GM11168 (cell line): Measurements from ENCODE around the gene LTBP3.

Source experiments
- in situ Hi-C: fragments of 300-500 bp; cut with MboI; formaldehyde crosslinking; loops from one replicate; pipeline ENCODE4 v1.12.0; 2022; ENCODE audit warnings: low sequenced_read_pairs; ENCODE audit not compliant: unreplicated experiment

Gene LTBP3

DNA sequence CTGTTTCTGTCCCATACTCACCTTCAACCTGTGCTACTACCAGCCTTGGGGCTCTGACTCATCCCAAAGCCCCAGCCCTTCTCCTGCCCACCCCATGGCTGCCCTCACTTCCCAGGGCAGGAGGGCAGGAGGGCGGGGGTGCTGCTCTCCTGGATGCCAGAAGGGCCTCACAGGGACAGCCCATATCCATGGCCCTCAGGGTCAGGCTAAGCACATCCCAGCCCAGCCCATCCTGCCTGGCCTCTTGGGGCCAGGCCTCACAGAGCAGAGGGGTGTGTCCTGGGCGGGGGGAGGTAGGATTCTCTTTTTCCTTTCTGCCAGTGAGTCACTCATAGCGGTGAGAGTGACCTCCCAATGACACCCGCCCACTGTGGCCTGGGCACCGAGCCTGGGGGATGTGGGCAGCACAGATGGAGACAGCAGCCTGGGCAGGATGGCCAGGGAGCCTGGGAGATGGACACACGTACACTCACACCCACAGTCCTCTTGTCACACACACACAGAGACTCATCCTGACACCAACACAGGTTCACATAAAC, 2.4 kb downstream of the LTBP3 start:
- in situ Hi-C loops: no loop called here

DNA sequence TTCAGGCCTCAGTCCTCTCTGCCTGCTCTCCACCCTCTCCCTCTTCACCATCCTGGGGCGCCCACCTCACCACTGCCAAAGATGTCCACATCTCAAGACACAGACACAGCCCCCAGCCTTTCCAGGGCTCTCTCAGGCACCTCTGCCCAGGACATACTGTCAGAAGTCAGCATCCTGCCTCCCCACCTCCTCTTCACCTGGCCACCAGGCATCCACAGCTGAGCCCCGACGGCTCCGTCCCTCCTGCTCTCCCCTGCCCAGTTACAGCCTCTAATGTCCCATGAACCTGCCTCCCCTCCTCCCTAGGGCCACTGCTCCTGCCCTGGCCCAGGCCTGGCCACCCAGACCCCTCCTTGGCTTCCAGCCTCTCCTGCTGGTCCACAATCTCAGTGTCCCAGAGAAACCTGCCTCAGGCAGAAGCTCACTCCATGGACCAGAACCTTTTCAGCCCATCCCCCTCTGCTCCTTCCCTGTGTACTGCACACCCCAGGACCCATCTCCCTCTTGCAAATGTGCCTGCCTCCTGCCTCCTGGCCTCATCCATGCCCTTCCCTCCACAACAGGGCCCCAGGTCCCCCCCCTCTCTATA, 3.2 kb downstream of the LTBP3 start:
- in situ Hi-C loops: no loop called here

DNA sequence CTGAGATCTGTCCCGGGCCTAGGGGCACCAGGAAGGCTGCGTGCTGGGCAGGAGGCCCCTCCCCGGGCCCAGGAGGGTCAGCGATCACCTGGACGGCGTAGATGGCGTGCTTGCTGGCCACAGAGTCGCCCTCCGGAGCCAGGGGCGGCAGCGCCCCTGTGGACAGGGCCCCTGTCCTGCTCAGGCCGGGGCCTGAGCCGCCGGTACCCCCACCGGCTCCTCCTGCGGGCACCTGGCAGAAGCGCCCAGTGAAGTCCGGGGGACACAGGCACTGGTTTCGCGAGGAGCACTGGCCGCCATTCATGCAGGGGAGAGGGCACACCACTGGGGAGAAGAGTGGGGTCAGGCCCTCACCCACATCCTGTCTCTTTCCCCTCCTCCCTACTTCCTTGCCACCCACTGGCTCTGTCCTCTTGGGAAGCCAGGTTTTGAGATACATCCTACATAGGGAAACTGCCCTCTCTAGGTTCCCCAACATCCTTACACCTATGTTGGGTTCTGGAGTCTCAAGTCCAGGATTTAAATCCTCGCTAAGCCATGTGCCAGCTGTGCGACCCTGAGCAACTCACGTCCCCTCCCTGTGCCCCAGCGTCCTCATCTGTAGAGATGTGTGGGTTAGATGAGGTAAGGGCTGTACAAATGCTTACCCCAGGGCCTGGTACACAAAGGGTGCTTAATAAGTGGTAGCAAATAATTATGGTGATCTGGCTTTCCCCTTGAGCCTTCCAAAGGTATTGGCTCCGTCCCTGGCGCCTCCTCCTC, 3.9 kb downstream of the LTBP3 start:
- in situ Hi-C loops: no loop called here

DNA sequence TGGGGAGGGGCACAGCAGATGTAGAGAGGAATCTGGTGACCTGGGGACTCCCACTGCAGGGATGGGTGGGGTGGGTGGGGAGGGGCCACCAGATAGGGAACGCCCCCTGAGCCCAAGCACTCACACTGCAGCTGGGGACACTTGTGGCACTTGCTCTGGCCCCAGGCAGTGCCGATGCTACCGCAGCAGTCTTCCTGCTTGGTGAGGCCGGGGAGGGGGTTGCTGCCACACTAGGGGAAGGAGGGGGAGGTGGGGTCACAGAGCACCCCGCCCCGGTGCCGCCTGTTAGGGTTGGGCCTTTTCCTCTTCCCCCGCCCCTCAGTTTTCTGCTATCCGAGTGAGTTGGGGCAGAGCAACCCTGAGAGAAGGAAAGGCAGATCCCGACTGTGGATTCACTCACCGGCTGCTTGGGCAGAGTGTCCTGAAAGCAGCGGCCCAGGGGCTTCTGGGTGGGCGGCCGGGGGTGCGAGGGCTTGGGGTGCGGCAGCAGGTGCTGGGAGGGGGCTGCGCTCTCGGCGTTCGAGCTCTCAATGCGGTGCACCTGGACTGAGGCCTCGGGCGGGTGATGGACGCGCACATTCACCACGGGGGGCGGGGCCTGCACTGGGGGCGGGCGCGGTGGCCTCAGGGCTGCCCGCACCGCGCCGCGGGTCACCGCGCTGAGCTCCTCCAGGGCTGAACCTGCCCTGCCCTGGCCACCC, 4.7 kb downstream of the LTBP3 start:
- in situ Hi-C loops: no loop called here

DNA sequence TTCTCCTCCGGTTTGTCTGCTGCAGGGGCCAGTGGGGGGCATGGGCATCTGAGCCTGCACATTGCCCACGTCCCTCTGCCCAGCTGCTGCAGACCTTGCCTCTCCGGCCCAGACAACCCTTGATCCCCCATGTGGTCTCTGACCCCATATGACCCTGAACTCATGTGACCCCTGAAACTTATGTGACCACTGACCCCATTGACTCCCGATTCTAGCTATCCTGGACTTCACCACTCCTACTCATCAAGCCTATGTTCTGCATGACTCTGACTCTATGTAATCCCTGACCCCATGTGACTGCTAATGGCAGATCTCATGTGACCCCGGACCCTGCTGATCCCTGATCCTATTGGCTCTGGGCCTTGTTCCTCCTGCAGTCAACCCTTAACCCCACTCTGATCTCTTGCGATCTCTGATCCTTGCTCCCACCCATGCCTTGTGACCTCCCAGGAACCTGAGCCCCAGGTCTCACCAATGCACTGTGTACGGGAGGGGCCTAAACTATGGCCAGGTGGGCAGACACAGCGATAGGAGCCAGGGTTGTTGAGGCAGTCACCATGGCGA, 5.7 kb downstream of the LTBP3 start:
- in situ Hi-C loops: no loop called here

DNA sequence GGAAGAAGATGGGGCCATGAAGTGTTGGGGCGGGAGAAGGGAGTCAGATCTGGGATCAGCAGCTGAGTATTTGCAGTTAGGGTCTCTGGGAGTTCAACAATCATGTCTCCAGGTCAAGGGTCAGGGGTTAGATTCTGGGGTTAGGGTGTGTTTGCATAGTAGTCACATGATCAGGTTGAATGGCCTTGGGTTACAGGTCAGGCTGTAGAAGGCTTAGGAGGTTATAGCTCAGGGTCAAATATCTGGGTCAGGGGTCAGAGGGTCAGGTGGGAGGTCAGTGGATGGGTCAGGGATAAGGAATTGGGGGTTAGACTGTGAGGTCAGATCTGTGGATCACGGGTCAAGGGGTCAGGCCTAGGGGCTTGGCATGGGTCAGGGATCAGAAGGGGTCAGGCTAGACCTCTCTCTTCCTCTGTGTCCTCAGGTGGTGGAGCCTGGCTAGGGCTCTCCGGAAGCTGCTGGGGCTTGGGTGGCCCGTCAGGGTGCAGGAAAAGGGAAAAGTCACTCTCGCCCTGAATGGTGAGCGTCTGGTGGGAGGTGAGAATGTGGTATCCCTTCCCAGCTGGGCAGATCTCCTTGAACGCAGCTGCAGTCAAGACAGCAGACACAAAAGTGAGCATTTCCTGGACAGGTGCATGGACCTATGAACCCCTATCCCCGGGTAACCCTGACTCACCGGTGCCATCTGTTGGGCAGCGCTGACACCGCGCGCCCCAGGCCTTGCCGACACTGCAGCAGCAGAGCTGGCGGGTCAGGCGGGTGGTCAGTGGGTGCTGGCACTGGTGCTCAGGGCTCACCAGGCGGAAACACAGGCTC, 6.4 kb downstream of the LTBP3 start:
- in situ Hi-C loops: no loop called here

DNA sequence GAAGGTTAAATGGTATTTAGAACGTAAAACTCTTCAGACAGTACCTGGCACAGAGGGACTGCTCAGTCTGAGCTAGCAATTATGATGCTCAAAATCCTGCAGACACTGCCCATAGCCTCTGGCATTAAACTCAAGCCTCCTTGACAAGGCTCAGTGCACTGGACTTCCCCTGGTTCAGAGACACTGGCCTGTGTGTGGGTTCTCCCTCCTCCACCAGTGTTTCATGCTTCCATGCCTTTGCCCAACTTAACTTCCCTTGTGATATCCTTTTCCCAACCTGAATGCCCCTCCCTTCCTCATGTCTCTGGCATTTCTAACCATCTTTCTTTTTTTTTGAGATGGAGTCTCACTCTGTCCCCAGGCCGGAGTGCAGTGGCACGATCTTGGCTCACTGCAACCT, 9.1 kb downstream of the LTBP3 start:
- in situ Hi-C loops: no loop called here

DNA sequence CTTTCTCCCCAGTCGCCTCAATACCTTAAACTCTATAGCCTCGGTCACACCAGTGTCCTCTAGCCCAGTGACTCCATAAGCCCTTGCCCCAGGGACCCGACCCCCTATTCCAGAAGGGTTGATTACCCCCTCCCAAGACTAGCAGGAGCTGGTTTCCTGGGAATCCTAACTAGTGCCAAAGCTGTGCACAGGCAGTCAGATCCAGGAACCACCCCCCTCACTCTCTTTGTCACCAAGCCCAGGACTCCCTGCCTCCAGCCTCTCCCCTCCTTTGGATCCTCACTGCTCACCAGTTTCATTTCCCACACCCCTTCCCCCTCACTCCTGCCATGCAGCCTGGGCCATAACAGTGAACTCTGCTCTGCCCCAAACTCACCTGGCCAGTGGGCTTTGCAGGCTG, 9.8 kb downstream of the LTBP3 start:
- in situ Hi-C loops: no loop called here

DNA sequence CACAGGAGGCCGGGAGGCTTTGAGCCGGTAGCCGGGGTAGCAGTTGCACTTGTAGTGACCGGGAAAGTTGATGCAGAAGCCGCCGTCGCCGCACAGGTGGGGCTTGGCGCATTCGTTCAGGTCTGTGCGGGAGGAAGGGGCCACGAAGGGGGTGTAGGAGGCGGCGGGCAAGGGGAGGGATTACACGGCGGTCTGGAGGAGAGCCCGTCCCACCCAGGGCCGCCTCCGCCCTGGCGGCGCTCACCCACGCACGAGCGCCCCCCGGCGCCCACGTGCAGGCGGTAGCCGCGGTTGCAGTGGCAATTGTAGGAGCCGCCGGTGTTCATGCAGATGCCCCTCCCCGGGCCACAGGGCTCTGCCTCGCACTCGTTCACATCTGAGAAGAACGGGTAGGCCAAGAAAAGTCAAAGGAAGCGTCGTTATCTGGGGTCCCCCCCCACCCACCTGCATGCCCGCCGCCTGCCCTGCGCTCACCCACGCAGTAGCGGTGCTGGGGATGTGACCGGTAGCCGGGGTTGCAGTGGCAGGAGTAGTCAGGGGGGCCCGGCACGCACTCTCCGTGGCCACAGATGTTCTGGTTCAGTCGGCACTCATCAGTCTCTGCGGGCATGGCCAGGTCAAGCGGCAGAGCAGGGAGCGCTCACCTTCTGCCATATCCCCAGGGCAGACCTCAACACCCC, 10.6 kb downstream of the LTBP3 start:
- in situ Hi-C loops: no loop called here

DNA sequence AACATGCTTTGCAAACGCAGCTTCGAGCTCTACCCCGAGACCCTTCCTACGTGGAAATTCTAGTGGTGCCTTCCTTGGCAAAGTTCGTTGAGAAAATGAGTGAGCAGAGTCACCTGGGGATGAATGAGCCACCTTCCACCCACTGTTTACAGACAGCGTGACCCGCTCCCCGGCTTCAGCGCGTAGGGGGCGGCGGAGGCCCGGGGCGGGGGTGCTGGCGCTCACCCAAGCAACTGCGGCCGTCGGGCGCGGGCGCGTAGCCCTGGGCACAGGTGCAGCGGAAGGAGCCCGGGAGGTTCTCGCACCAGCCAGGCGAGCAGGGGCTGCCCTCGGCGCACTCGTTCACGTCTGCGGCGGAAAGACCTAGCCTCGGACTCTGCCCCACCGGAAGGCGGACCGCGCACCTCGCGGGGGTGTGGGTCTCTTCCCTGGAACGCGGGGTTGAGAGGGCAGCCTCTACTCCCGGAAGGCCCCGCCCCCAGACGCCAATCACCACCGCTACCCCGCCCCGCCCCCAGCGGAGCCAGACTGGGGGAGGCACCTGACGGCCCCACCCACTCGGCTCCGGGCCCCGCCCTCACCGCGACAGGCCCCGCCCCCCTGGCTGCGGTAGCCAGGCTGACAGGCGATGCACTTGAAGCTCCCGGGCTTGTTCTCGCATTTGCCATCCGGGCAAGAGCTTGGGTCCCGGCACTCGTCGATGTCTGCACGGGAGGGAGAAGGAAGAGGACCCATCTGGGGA, 11.8 kb downstream of the LTBP3 start:
- in situ Hi-C loops: no loop called here

DNA sequence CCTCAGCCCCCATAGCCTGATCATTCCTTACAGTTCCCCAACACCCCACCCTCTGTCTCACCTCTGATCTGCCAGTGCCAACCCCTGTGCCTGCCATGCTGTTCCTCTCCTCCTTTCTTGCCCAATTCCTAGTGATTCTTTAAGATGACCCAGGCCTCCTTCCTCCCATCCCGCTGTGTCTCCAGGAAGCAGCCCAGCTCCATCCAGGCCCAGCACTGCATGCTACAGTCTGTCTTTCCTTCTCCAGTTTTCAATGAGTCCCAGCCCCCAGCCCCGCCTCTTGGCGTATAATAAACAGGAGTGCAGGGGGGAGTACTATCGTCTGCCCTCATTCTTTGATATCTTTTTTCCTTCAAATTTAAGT, 12.3 kb downstream of the LTBP3 start:
- in situ Hi-C loops: no loop called here

DNA sequence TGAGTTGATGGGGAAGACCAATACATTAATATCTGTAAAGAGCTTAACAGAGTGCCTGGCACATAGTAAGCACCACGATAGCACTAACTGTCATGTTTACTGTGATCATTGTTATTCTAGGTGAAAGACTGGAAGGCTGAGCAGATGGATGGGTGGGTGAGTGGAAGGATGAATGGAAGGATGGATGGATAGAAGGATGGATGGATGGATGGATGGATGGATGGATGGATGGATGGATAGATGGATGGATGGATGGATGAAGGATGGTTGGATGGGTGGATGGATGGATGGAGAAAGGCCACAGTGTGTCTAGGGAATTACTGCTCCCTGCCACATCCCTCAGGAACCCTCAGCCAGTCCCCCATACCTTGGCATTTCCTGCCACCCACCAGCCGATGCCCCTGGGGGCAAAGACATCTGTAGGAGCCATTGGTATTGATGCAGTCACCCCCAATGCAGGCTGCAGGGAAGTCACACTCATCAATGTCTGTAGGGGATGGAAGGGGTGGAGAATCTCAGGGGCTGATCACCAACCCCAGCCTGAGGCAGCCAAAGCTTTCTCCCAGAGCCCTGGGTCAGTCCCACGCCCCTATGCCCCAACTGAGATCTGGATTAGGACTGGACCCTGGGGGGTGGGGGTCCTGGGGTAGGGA, 15.3 kb downstream of the LTBP3 start:
- in situ Hi-C loops: no loop called here

DNA sequence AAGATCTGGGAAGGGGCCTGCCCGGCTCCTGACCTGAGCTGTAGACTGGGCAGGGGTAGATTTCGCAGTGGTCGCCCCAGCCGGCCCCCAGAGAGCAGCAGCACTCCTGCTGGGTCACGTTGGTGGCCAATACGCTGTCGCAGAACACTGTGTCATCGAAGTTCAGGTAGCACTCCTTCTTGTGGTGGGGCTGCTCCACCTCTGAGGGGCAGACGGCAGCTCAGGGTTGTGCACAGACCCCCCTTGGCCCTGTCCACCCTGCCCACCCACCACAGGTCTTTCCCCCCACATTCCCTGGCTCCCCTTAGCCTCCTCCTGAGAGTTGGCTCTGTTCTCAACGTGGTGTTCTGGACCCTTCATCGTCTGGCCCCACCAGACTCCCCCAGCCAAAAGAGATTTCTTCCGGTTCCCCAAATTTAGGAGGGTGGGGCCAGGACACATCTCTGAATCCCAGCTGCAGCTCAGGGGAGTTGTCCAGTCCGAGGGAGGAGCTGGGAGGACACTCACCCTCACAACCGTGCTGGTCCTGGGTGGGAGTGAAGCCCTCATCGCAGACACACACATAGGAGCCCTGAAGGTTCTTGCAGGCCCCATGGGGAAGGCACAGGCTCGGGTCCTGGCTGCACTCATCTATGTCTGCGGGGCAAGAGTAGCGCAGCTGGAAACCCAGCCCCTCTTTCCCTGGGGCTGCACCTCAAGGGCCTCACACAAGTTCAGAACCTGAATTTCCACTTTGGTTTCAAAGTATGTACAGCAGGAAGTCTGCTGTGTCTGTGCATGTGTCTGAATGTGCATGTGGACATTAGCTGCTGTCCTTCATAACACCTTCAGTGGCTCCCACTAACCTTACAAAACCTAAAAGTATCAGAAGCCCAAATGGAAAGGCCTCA, 16.8 kb downstream of the LTBP3 start:
- in situ Hi-C loops: no loop called here

DNA sequence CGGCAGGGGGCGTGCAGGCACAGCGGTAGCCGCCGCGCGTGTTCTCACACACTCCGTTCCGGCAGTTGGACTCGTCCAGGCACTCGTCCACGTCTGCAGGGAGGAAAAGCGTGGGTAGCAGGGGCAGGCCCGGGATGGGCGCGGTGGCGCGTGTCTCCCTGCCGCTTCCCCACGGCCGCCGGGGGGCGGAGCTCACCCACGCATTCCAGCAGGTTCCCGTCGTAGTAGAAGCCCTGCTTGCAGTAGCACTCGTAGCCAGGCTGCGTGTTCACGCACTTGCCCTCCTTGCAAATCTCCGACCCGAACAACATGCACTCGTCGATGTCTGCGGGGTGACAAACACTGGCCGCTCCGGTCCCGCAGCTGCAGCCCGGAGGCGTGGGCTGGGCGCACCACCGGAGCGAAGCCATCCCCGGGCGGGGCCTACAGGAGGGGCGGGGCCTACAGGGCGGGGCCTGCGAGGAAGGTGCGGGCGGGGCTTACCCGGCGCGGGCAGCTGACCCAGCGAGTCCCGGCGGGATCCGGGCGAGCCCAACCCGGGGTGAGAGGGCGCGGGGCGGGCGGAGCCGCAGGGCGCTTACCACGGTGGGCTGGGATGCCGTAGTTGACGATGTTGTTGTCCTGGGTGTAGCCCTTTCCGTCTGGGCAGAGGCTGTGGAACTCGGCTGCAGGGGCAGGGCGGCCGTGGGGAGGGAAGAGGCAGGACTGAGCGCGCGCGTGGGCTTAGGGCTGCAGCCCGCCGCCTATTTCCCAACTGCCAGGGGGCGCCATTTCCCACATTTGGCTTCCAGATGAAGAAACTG, 17.7 kb downstream of the LTBP3 start:
- in situ Hi-C loops: no loop called here

DNA sequence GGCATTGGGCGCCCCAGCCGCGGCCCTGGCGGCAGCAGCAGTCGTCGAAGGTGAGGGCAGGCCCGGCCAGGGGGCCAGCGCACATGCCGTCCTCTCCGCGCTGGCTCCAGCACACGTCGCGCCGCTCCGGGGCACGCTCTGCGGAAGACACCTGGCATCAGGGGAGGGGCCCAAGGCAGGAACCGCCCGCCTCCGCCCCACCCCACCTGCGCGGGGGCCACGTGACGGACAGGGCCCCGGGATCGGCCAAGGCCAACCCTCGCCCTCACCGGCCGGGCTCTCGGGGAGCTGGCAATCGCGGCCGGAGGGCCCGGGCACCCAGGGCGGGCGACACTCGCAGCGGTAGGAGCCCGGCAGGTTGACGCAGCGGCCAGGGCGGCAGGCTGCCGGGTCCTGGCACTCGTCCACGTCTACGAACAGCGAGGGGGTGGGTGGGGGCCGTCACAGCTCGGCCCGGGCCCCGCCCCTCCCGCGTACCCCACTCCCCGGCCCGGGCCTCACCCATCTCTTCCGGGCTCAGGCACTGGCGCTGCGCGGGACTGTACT, 18.3 kb downstream of the LTBP3 start:
- in situ Hi-C loops: no loop called here

DNA sequence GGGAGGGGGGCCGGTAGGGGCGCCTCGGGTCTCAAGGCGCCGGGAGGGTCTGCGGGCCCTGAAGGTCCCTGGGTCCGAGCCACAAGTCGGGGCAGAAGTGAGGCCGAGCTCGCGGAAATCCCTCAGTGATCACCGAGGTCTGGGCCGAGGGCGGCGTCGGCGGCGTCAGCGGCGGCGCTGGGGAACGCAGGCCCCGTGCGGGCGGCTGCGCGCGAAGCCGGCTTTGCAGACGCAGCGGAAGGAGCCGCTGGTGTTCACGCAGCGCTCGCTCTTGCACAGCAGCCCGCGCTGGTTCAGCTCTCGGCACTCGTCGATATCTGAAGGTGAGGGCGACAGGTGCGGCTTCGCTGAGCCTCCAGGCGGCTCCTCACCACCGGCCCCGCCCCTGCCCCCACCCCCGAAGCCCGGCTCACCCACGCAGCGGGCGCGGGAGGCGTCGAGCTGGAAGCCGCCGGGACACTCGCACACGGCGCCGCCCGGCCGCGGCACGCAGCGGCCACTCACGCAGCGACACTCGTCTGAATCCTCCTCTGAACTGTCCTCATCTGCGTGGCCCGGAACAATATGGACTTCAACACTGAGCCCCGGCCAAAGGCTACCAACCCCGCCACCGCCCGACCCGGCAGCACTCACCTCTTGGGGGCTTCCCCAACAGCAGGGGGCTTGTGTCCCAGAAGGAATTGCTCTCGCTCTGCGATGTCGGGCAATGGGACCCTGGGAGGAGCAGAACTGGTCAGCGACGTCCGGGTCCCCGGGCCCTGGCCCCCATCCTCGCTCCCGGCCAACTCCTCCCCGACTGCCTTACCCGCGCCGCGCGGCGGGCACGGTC, 19.0 kb downstream of the LTBP3 start:
- in situ Hi-C loops: no loop called here
